Adipocyte (in vitro differentiated cells): ENCODE data around the gene LHX1.
A peak's percentile ranks its signal among the peaks of the same experiment; 100 is the strongest.

Experiments used
- DNase-seq: peaks from one replicate; pipeline ENCODE4 v3.0.0-alpha.2; 2015; ENCODE audit warnings: low read depth
- H3K27me3 ChIP-seq: replicated peaks from 2 replicates; pipeline ENCODE4 v1.7.0; 2013; ENCODE audit warnings: mild to moderate bottlenecking, low read length, moderate library complexity; ENCODE audit not compliant: control insufficient read depth, insufficient read depth
- H3K36me3 ChIP-seq: 2 replicates; pipeline ENCODE4 v1.7.0; 2013; ENCODE audit warnings: low read length, mild to moderate bottlenecking, moderate library complexity; ENCODE audit not compliant: control insufficient read depth, insufficient read depth, severe bottlenecking
- H3K4me1 ChIP-seq: 2 replicates; pipeline ENCODE4 v1.7.0; 2013; ENCODE audit warnings: mild to moderate bottlenecking, low read length, moderate library complexity; ENCODE audit not compliant: control insufficient read depth, insufficient read depth
- H3K4me3 ChIP-seq: 2 replicates; pipeline ENCODE4 v1.7.0; 2013; ENCODE audit warnings: mild to moderate bottlenecking, low read length, moderate library complexity
- H3K9ac ChIP-seq: 2 replicates; pipeline ENCODE4 v1.7.0; 2013; ENCODE audit warnings: mild to moderate bottlenecking, low read length, moderate library complexity
- H3K9me3 ChIP-seq: 2 replicates; pipeline ENCODE4 v1.7.0; 2013; ENCODE audit warnings: mild to moderate bottlenecking, low read length, moderate library complexity; ENCODE audit not compliant: control insufficient read depth

Gene LHX1

GRCh38 chr17:36926701-36927100 lies 10.6 kb upstream of the LHX1 start:
- Histone ChIP-seq H3K36me3 (no peaks in the 10 kb centered on the region), H3K4me1 (peaks cover 3% of the 10 kb centered on the region), H3K4me3 (no peak overlapping the region), H3K9ac (no peak overlapping the region), H3K27me3 (peaks cover 85% of the 10 kb centered on the region), H3K9me3 (no peaks in the 10 kb centered on the region)
- no peak for DNase-seq

GRCh38 chr17:36928471-36929345 lies 8.6 kb upstream of the LHX1 start:
- peaks cover 9% of the 10 kb centered on the region for H3K4me1 ChIP-seq
- peaks cover 85% of the 10 kb centered on the region for H3K27me3 ChIP-seq
- no peak overlapping the region for H3K4me3 ChIP-seq
- no peaks in the 10 kb centered on the region for H3K9me3 ChIP-seq
- DNase-seq = no peak
- no peaks in the 10 kb centered on the region for H3K36me3 ChIP-seq
- H3K9ac ChIP-seq = no peak overlapping the region

- Histone ChIP-seq H3K9ac (no peak overlapping the region), H3K36me3 (no peaks in the 10 kb centered on the region), H3K4me3 (no peak overlapping the region), H3K27me3 (peaks cover 96% of the 10 kb centered on the region), H3K9me3 (no peaks in the 10 kb centered on the region), H3K4me1 (peaks cover 9% of the 10 kb centered on the region)
- DNase-seq = no peak
Observed at GRCh38 chr17:36929851-36930582, 7.3 kb upstream of the LHX1 start.

GRCh38 chr17:36930583-36930900 lies 6.7 kb upstream of the LHX1 start:
- H3K9me3 ChIP-seq = peaks cover 4% of the 10 kb centered on the region
- no peaks in the 10 kb centered on the region for H3K36me3 ChIP-seq
- no peak overlapping the region for H3K9ac ChIP-seq
- H3K4me1 ChIP-seq = peaks cover 9% of the 10 kb centered on the region
- peaks cover 96% of the 10 kb centered on the region for H3K27me3 ChIP-seq
- H3K4me3 ChIP-seq = no peak overlapping the region
- DNase-seq = no peak

- H3K36me3 ChIP-seq = no peaks in the 10 kb centered on the region
- H3K4me3 ChIP-seq = no peak overlapping the region
- peaks cover 5% of the 10 kb centered on the region for H3K9me3 ChIP-seq
- peaks cover 9% of the 10 kb centered on the region for H3K4me1 ChIP-seq
- peaks cover 96% of the 10 kb centered on the region for H3K27me3 ChIP-seq
- H3K9ac ChIP-seq = no peak overlapping the region
- no peak for DNase-seq
Observed at GRCh38 chr17:36931096-36931696, 6.1 kb upstream of the LHX1 start.

GRCh38 chr17:36931697-36932382 lies 5.4 kb upstream of the LHX1 start:
- Histone ChIP-seq H3K4me3 (peak overlapping the region; percentile 61), H3K4me1 (peaks cover 9% of the 10 kb centered on the region), H3K9ac (no peak overlapping the region), H3K27me3 (peaks cover 96% of the 10 kb centered on the region), H3K36me3 (no peaks in the 10 kb centered on the region), H3K9me3 (peaks cover 5% of the 10 kb centered on the region)
- peak; percentile 31 for DNase-seq

- Histone ChIP-seq H3K9ac (no peak overlapping the region), H3K27me3 (peaks cover 96% of the 10 kb centered on the region), H3K4me1 (peaks cover 12% of the 10 kb centered on the region), H3K4me3 (peak overlapping the region; percentile 61), H3K9me3 (peaks cover 5% of the 10 kb centered on the region), H3K36me3 (no peaks in the 10 kb centered on the region)
- no peak for DNase-seq
Observed at GRCh38 chr17:36932383-36932693, 4.9 kb upstream of the LHX1 start.

GRCh38 chr17:36932694-36933511 lies 4.4 kb upstream of the LHX1 start:
- DNase-seq = no peak
- Histone ChIP-seq H3K9me3 (peaks cover 5% of the 10 kb centered on the region), H3K4me1 (peaks cover 12% of the 10 kb centered on the region), H3K27me3 (peaks cover 96% of the 10 kb centered on the region), H3K4me3 (no peak overlapping the region), H3K9ac (no peak overlapping the region), H3K36me3 (no peaks in the 10 kb centered on the region)

GRCh38 chr17:36933512-36934143 lies 3.6 kb upstream of the LHX1 start:
- Histone ChIP-seq H3K27me3 (peaks cover 96% of the 10 kb centered on the region), H3K36me3 (no peaks in the 10 kb centered on the region), H3K4me3 (no peak overlapping the region), H3K9me3 (peaks cover 5% of the 10 kb centered on the region), H3K4me1 (peaks cover 14% of the 10 kb centered on the region), H3K9ac (no peak overlapping the region)
- no peak for DNase-seq

- H3K4me3 ChIP-seq = no peak overlapping the region
- peaks cover 96% of the 10 kb centered on the region for H3K27me3 ChIP-seq
- DNase-seq = no peak
- H3K9me3 ChIP-seq = peaks cover 5% of the 10 kb centered on the region
- peaks cover 14% of the 10 kb centered on the region for H3K4me1 ChIP-seq
- no peaks in the 10 kb centered on the region for H3K36me3 ChIP-seq
- H3K9ac ChIP-seq = no peak overlapping the region
Observed at GRCh38 chr17:36934144-36934691, 3.1 kb upstream of the LHX1 start.
